ENCODE results near the gene ZNF416.

ZNF416 gene

GRCh38 chr19:57558525-57558924, 20.2 kb downstream of the ZNF416 start:
- DNase-seq, result peak; percentile 14

GRCh38 chr19:57557659-57558058, 21.1 kb downstream of the ZNF416 start:
- DNase-seq, result no peak

GRCh38 chr19:57552432-57552831, 26.3 kb downstream of the ZNF416 start:
- no peak for DNase-seq

- no peak for DNase-seq
Observed at GRCh38 chr19:57546513-57546912, 32.2 kb downstream of the ZNF416 start.

GRCh38 chr19:57537953-57538547, 40.7 kb downstream of the ZNF416 start:
- DNase-seq, result no peak

GRCh38 chr19:57527136-57527881, 51.4 kb downstream of the ZNF416 start, which contains the start of gene ZNF549:
TSS of gene ZNF549 (plus strand) at chr19:57527356. CDS start at chr19:57527574, 218 bp downstream.
- DNase-seq, result peak; percentile 91
